HepG2 (cell line): Measurements from ENCODE around the gene CHD9NB. TPM values are rescaled to one million over a fixed set of nuclear protein-coding genes. Genes with fewer than 3 reads are reported as not detected.

Experiments used
- ATAC-seq: fragments of 200-7000 bp; cut with Tn5 transposase; 3 replicates; pipeline ENCODE4 v1.9.1; 2020; ENCODE audit warnings: mild to moderate bottlenecking, moderate library complexity
- BruUV-seq: library from RNA; stranded (reverse); fragments of 400-500 nt; replicated peaks from 2 replicates; lab custom pipeline; 2021; lab: Mats Ljungman, UMichigan
- CTCF ChIA-PET: fragments of 300-600 bp; formaldehyde crosslinking; extraction: SDS; loops from one replicate; lab custom pipeline; 2021; ENCODE audit warnings: low total read pairs, inconsistent platforms, low intra/inter-chr PET ratio; lab: Yijun Ruan, JAX
- POLR2A ChIA-PET: fragments of 350-600 bp; sonication (Branson Sonifier 250); formaldehyde crosslinking; loops from one replicate; lab custom pipeline; 2020; ENCODE audit warnings: antibody characterized with exemption, inconsistent platforms; lab: Yijun Ruan, JAX
- DNase-seq: peaks from one replicate; pipeline ENCODE4 v3.0.0-alpha.2; 2015; ENCODE audit warnings: low spot score
- FAIRE-seq: peaks from 3 replicates; lab custom pipeline; 2011; peaks lifted over from hg19 to GRCh38; lab: Jason Lieb, UNC
- H2AFZ ChIP-seq: one replicate; pipeline ENCODE4 v1.6.1; 2011; ENCODE audit warnings: low read length, inconsistent platforms
- H3K27ac ChIP-seq: fragments of 300-600 bp; 3 replicates; pipeline ENCODE4 v1.8.0; 2011; ENCODE audit warnings: mixed run types, mild to moderate bottlenecking, mixed read lengths, low read length, inconsistent platforms; ENCODE audit not compliant: insufficient read depth; ENCODE audit errors: extremely low read length
- H3K27me3 ChIP-seq, 2 experiments: fragments of 200-600 bp in 1 of 2; 2 replicates in 1 of 2; 3 replicates in 1 of 2; pipeline versions ENCODE4 v1.6.0 to v1.8.0; 2011; ENCODE audit warnings: low read length in 2 of 2, mild to moderate bottlenecking in 2 of 2, moderate library complexity in 2 of 2, inconsistent platforms in 1 of 2; ENCODE audit not compliant: insufficient read depth in 2 of 2, control insufficient read depth in 1 of 2
- H3K36me3 ChIP-seq, 2 experiments: fragments of 200-600 bp in 1 of 2; replicated peaks in 1 of 2; 2 replicates in 1 of 2; 3 replicates in 1 of 2; pipeline versions ENCODE4 v1.5.1 to v1.8.0; 2011; ENCODE audit warnings: low read length in 2 of 2, inconsistent platforms in 1 of 2; ENCODE audit not compliant: insufficient read depth in 2 of 2, control insufficient read depth in 1 of 2
- H3K4me1 ChIP-seq: 2 replicates; pipeline ENCODE4 v1.5.1; 2012; ENCODE audit warnings: low read length, inconsistent platforms; ENCODE audit not compliant: insufficient read depth
- H3K4me2 ChIP-seq: 2 replicates; pipeline ENCODE4 v1.6.0; 2011; ENCODE audit warnings: low read depth, low read length, inconsistent platforms
- H3K4me3 ChIP-seq, 3 experiments: fragments of 200-600 bp in 1 of 3; sonication (generic), shearing (Covaris generic) in 1 of 3; replicated peaks in 1 of 3; 2 replicates each; pipeline ENCODE4 v1.5.1; 2011 to 2016; ENCODE audit warnings: low read length in 3 of 3, inconsistent platforms in 2 of 3, low read depth in 2 of 3, mild to moderate bottlenecking in 2 of 3, control low read depth in 1 of 3, mixed read lengths in 1 of 3; ENCODE audit not compliant: insufficient read depth in 1 of 3
- H3K79me2 ChIP-seq: one replicate; pipeline ENCODE4 v1.6.1; 2011; ENCODE audit warnings: low read length, inconsistent platforms; ENCODE audit not compliant: insufficient read depth
- H3K9ac ChIP-seq: 2 replicates; pipeline ENCODE4 v1.6.0; 2011; ENCODE audit warnings: mild to moderate bottlenecking, low read depth, low read length, inconsistent platforms; ENCODE audit not compliant: insufficient read depth
- H3K9me3 ChIP-seq: 2 replicates; pipeline ENCODE4 v1.5.1; 2012; ENCODE audit warnings: mild to moderate bottlenecking, low read length
- H4K20me1 ChIP-seq: 2 replicates; pipeline ENCODE4 v1.6.0; 2011; ENCODE audit warnings: inconsistent platforms, mild to moderate bottlenecking, low read length, moderate library complexity; ENCODE audit not compliant: insufficient read depth
- CBFB ChIP-seq: sonication (generic); formaldehyde crosslinking; IDR thresholded peaks from 2 replicates; pipeline ENCODE4 v1.4.0; 2020; ENCODE audit warnings: missing genetic modification reagents
- HMGXB4 ChIP-seq, 2 experiments: sonication (generic) in 1 of 2; formaldehyde crosslinking in 1 of 2; IDR thresholded peaks; 2 replicates each; pipeline versions ENCODE4 v1.4.0 to v1.6.1; 2018 to 2020; ENCODE audit warnings: missing genetic modification reagents in 2 of 2, borderline replicate concordance in 1 of 2, low read depth in 1 of 2, mild to moderate bottlenecking in 1 of 2, missing biosample characterization in 1 of 2
- HNRNPL ChIP-seq: fragments of 200-400 bp; formaldehyde crosslinking; IDR thresholded peaks from 2 replicates; pipeline ENCODE4 v1.6.1; 2017; ENCODE audit warnings: mild to moderate bottlenecking, low read depth, low read length
- MEF2D ChIP-seq: sonication (generic); formaldehyde crosslinking; IDR thresholded peaks from 2 replicates; pipeline ENCODE4 v1.5.1; 2020; ENCODE audit warnings: mild to moderate bottlenecking, missing genetic modification reagents
- PHF8 ChIP-seq: sonication (generic); formaldehyde crosslinking; IDR thresholded peaks from 2 replicates; pipeline ENCODE4 v1.5.0; 2020; ENCODE audit warnings: missing genetic modification reagents
- XRCC5 ChIP-seq: fragments of 200-400 bp; formaldehyde crosslinking; optimal IDR thresholded peaks from 2 replicates; pipeline ENCODE3; 2017; ENCODE audit warnings: mild to moderate bottlenecking, low read length
- ZFP91 ChIP-seq: sonication (generic); formaldehyde crosslinking; IDR thresholded peaks from 2 replicates; pipeline ENCODE4 v1.9.0; 2022; ENCODE audit warnings: missing genetic modification reagents, mild to moderate bottlenecking, borderline replicate concordance
- ZNF570 ChIP-seq: sonication (generic); formaldehyde crosslinking; IDR thresholded peaks from 2 replicates; pipeline ENCODE4 v1.4.0; 2020; ENCODE audit warnings: mild to moderate bottlenecking, missing genetic modification reagents, borderline replicate concordance
- ZNF720 ChIP-seq: sonication (generic); formaldehyde crosslinking; IDR thresholded peaks from 2 replicates; pipeline ENCODE4 v1.4.0; 2020; ENCODE audit warnings: missing genetic modification reagents
- ZZZ3 ChIP-seq: sonication (generic); formaldehyde crosslinking; IDR thresholded peaks from 2 replicates; pipeline ENCODE4 v1.4.0; 2020; ENCODE audit warnings: missing genetic modification reagents, mild to moderate bottlenecking, borderline replicate concordance
- WGBS: methylation state at CpG from one replicate; pipeline ENCODE4 v1.1.6; 2017; ENCODE audit warnings: low lambda C conversion rate; 5-methylcytosine and 5-hydroxymethylcytosine counted together
- in situ Hi-C: cut with HindIII; loops from 2 replicates; pipeline ENCODE4 v1.10.0; 2017; ENCODE audit warnings: low pct_unique_long_range_greater_than_20kb; ENCODE audit not compliant: extremely low pct_ligation_motif_present
- intact Hi-C: fragments of 100-400 bp; cut with micrococcal nuclease; formaldehyde crosslinking; loops from one replicate; pipeline ENCODE4 v1.10.0; 2022; ENCODE audit not compliant: unreplicated experiment
- polyA plus RNA-seq, 8 experiments: library from polyadenylated mRNA; depleted of rRNA in 3 of 8; stranded (reverse) in 7 of 8; unstranded in 1 of 8; fragments of >200 nt; fragmentation: Illumina TruSeq in 4 of 8; extraction: Trizol in 4 of 8; gene quantifications; 2 replicates each; pipeline versions ENCODE4 v1.2.1 to v1.2.3, GENCODE V29; 2011 to 2016; ENCODE audit warnings: low read depth in 4 of 8, missing spikeins in 1 of 8, mixed read lengths in 1 of 8; ENCODE audit not compliant: insufficient read depth in 1 of 8
- total RNA-seq, 5 experiments: library from RNA; depleted of rRNA; stranded (reverse); fragments of >200 nt; fragmentation: Illumina TruSeq; extraction: Trizol; gene quantifications; 2 replicates each; pipeline ENCODE4 v1.2.3, GENCODE V29; 2016; ENCODE audit warnings: low read depth in 1 of 5
- TF ChIP-seq, protein P1 (sequence below): sonication (generic); formaldehyde crosslinking; IDR thresholded peaks from 2 replicates; pipeline ENCODE4 v1.8.0; 2022; ENCODE audit warnings: mild to moderate bottlenecking, missing genetic modification reagents, moderate library complexity
- TF ChIP-seq, protein P2 (sequence below): sonication (generic); formaldehyde crosslinking; conservative IDR thresholded peaks from 2 replicates; pipeline ENCODE4 v1.4.0; 2020; ENCODE audit warnings: missing genetic modification reagents

The CHD9NB gene
- total and polyA plus RNA-seq, 2 of the 13 experiments (the other 11 are each of a cell fraction or from before 2014, with no cell fraction given) = 0.17 to 0.18 TPM

- peaks cover 0 to 1% of the 10 kb centered on the region in 2 experiments; a peak in 2 of 5 replicates for H3K36me3 ChIP-seq
- peak overlapping the region; percentile 7 for H3K4me2 ChIP-seq
- H3K27ac ChIP-seq = no peak overlapping the region
- BruUV-seq = no TSS peak
- no peak overlapping the region for H3K4me3 ChIP-seq
- no peaks in the 10 kb centered on the region for H3K27me3 ChIP-seq
- H3K9me3 ChIP-seq = no peaks in the 10 kb centered on the region
- POLR2A ChIA-PET = interaction anchor here (1.5 kb wide), 1 partner anchor 9 kb away, joined by 6 read pairs; no protein-coding TSS in a partner anchor
- no peaks in the 10 kb centered on the region for H4K20me1 ChIP-seq
- WGBS = 58% methylated on average over 12 of the region's 13 CpGs
- H3K9ac ChIP-seq = no peak overlapping the region
- DNase-seq (peak; percentile 46), ATAC-seq (peak; percentile 52), FAIRE-seq (no peak)
- intact Hi-C loops = no loop called here
- in situ Hi-C loops = no loop called here
- peaks cover 40% of the 10 kb centered on the region for H3K4me1 ChIP-seq
- H2AFZ ChIP-seq = no peak overlapping the region
- H3K79me2 ChIP-seq = peaks cover 14% of the 10 kb centered on the region
- CTCF ChIA-PET = no interaction called here
- TF ChIP-seq MEF2D = no peak
- TF ChIP-seq ZZZ3 (CRISPR knock-in tag) = no peak
- no peak for TF ChIP-seq ZNF570 (CRISPR knock-in tag)
- peak; percentile 84; the same call in 1 of the 2 replicates for TF ChIP-seq HNRNPL
- TF ChIP-seq XRCC5 = peak; percentile 55
- TF ChIP-seq, protein P1, sequence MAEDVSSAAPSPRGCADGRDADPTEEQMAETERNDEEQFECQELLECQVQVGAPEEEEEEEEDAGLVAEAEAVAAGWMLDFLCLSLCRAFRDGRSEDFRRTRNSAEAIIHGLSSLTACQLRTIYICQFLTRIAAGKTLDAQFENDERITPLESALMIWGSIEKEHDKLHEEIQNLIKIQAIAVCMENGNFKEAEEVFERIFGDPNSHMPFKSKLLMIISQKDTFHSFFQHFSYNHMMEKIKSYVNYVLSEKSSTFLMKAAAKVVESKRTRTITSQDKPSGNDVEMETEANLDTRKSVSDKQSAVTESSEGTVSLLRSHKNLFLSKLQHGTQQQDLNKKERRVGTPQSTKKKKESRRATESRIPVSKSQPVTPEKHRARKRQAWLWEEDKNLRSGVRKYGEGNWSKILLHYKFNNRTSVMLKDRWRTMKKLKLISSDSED (CRISPR knock-in tag) = no peak
- TF ChIP-seq PHF8 = no peak
- 0 out of 2 replicates have a peak, but pooled peaks have one; percentile 29 for TF ChIP-seq CBFB
- TF ChIP-seq ZFP91 (CRISPR knock-in tag) = peak; percentile 38; the same call in 1 of the 2 replicates
- TF ChIP-seq, protein P2, sequence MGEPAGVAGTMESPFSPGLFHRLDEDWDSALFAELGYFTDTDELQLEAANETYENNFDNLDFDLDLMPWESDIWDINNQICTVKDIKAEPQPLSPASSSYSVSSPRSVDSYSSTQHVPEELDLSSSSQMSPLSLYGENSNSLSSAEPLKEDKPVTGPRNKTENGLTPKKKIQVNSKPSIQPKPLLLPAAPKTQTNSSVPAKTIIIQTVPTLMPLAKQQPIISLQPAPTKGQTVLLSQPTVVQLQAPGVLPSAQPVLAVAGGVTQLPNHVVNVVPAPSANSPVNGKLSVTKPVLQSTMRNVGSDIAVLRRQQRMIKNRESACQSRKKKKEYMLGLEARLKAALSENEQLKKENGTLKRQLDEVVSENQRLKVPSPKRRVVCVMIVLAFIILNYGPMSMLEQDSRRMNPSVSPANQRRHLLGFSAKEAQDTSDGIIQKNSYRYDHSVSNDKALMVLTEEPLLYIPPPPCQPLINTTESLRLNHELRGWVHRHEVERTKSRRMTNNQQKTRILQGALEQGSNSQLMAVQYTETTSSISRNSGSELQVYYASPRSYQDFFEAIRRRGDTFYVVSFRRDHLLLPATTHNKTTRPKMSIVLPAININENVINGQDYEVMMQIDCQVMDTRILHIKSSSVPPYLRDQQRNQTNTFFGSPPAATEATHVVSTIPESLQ (CRISPR knock-in tag) = no peak
- 0 out of 2 replicates have a peak, but pooled peaks have one; percentile 40 for TF ChIP-seq ZNF720
- no peak for TF ChIP-seq HMGXB4 (CRISPR knock-in tag; IDR thresholded peaks at IDR 0.05; ENCODE audit: borderline replicate concordance in 1 of 2, low read depth in 1 of 2)
These were observed 38.1 kb upstream of the CHD9NB start for GRCh38 chr16:53090591-53091411.
